Caco-2 (cell line): Measurements from ENCODE around the gene PI4K2A. TPM values are rescaled to one million over a fixed set of nuclear protein-coding genes. Genes with fewer than 3 reads are reported as not detected.

Source experiments
- BruUV-seq: library from RNA; stranded (reverse); fragments of 400-500 nt; replicated peaks from 2 replicates; lab custom pipeline; 2021; lab: Mats Ljungman, UMichigan
- CTCF ChIA-PET: fragments of 300-600 bp; sonication (Branson Sonifier 250); formaldehyde crosslinking; loops from one replicate; lab custom pipeline; 2022; ENCODE audit warnings: antibody characterized with exemption; lab: Charles Lee
- POLR2A ChIA-PET: fragments of 300-600 bp; sonication (Branson Sonifier 250); formaldehyde crosslinking; loops from one replicate; lab custom pipeline; 2022; ENCODE audit warnings: antibody characterized with exemption; lab: Charles Lee
- DNase-seq, 2 experiments: peaks; one replicate each; pipeline versions ENCODE4 v3.0.0 to v3.0.0-alpha.2; 2020 to 2022
- H3K27me3 ChIP-seq: replicated peaks from 2 replicates; pipeline ENCODE4 v1.6.0; 2011; ENCODE audit warnings: low read length; ENCODE audit not compliant: control insufficient read depth, insufficient read depth
- H3K36me3 ChIP-seq: 2 replicates; pipeline ENCODE4 v1.5.1; 2011; ENCODE audit warnings: low read length; ENCODE audit not compliant: control insufficient read depth, insufficient read depth
- H3K4me1 ChIP-seq: fragments of 250-450 bp; sonication (Bioruptor Pico); 2 replicates; pipeline ENCODE4 v1.5.1; 2020; ENCODE audit warnings: mild to moderate bottlenecking
- H3K4me3 ChIP-seq: 2 replicates; pipeline ENCODE4 v1.5.1; 2011; ENCODE audit warnings: low read depth, mild to moderate bottlenecking, control low read depth, low read length
- H3K9me3 ChIP-seq: fragments of 250-450 bp; sonication (Bioruptor Pico); 2 replicates; pipeline ENCODE4 v1.5.1; 2020; ENCODE audit warnings: mild to moderate bottlenecking, moderate library complexity
- H3K27ac Mint-ChIP-seq: one replicate; pipeline ENCODE4 v1.8.0; 2022; ENCODE audit warnings: mixed read lengths; ENCODE audit not compliant: unreplicated experiment
- H3K27me3 Mint-ChIP-seq: one replicate; pipeline ENCODE4 v1.8.0; 2022; ENCODE audit warnings: mixed read lengths; ENCODE audit not compliant: insufficient read depth, unreplicated experiment
- H3K36me3 Mint-ChIP-seq: one replicate; pipeline ENCODE4 v1.8.0; 2022; ENCODE audit warnings: mild to moderate bottlenecking, mixed read lengths; ENCODE audit not compliant: insufficient read depth, unreplicated experiment
- H3K4me1 Mint-ChIP-seq: one replicate; pipeline ENCODE4 v1.8.0; 2022; ENCODE audit warnings: low read depth, mixed read lengths; ENCODE audit not compliant: unreplicated experiment
- H3K4me3 Mint-ChIP-seq: one replicate; pipeline ENCODE4 v1.8.0; 2022; ENCODE audit warnings: mild to moderate bottlenecking, moderate library complexity, mixed read lengths; ENCODE audit not compliant: unreplicated experiment
- H3K9me3 Mint-ChIP-seq: one replicate; pipeline ENCODE4 v1.8.0; 2022; ENCODE audit warnings: mixed read lengths; ENCODE audit not compliant: unreplicated experiment
- CTCF ChIP-seq, 2 experiments: fragments of 200-600 bp in 1 of 2; IDR thresholded peaks; 1 replicate in 1 of 2; 2 replicates in 1 of 2; pipeline versions ENCODE4 v1.5.1 to v1.8.0; 2011 to 2022; ENCODE audit warnings: antibody characterized with exemption in 1 of 2, control low read depth in 1 of 2, inconsistent platforms in 1 of 2, low read depth in 1 of 2, low read length in 1 of 2, mild to moderate bottlenecking in 1 of 2, moderate library complexity in 1 of 2; ENCODE audit not compliant: insufficient read depth in 1 of 2, severe bottlenecking in 1 of 2, unreplicated experiment in 1 of 2
- intact Hi-C: fragments of 100-400 bp; cut with micrococcal nuclease; formaldehyde crosslinking; loops from one replicate; pipeline ENCODE4 v1.10.0; 2022; ENCODE audit not compliant: unreplicated experiment
- total RNA-seq: library from RNA; stranded (reverse); gene quantifications from 2 replicates; pipeline ENCODE4 v1.2.3, GENCODE V29; 2022

Gene PI4K2A
- total RNA-seq, 1 experiment from 2014 or later: 27.3 TPM

GRCh38 chr10:97659589-97659988 lies 19.1 kb downstream of the PI4K2A start:
- ChIA-PET POLR2A (no interaction called here), CTCF (no interaction called here)
- intact Hi-C loops: no loop called here
- H3K4me1 ChIP-seq: peaks cover 22% of the 10 kb centered on the region
- H3K36me3 ChIP-seq: no peaks in the 10 kb centered on the region; the same call in 1 of the 2 replicates
- no peaks in the 10 kb centered on the region for H3K9me3 ChIP-seq
- no peak for TF ChIP-seq CTCF (IDR thresholded peaks at IDR 0.05; ENCODE audit: insufficient read depth in 1 of 2, low read depth in 1 of 2, low read length in 1 of 2, severe bottlenecking in 1 of 2, unreplicated experiment in 1 of 2)
- Mint-ChIP-seq H3K4me3 (no peak overlapping the region), H3K27ac (no peak overlapping the region), H3K36me3 (peaks cover 75% of the 10 kb centered on the region), H3K9me3 (no peaks in the 10 kb centered on the region), H3K27me3 (no peaks in the 10 kb centered on the region), H3K4me1 (peaks cover 15% of the 10 kb centered on the region)
- BruUV-seq: no TSS peak
- no peak overlapping the region for H3K4me3 ChIP-seq
- H3K27me3 ChIP-seq: no peaks in the 10 kb centered on the region
- no peak for DNase-seq

- H3K4me3 ChIP-seq: no peak overlapping the region
- Mint-ChIP-seq H3K4me3 (peak overlapping the region; percentile 7), H3K9me3 (no peaks in the 10 kb centered on the region), H3K4me1 (peaks cover 20% of the 10 kb centered on the region), H3K27ac (peak overlapping the region; percentile 17), H3K27me3 (no peaks in the 10 kb centered on the region), H3K36me3 (peaks cover 70% of the 10 kb centered on the region)
- no TSS peak for BruUV-seq
- DNase-seq: peak; percentile 67 to 76
- peaks cover 46% of the 10 kb centered on the region for H3K4me1 ChIP-seq
- ChIA-PET POLR2A (interaction anchor here (0.5 to 1.3 kb wide), 6 partner anchors 15 to 50 kb away, joined by 3 to 18 read pairs (median 8); partner anchors contain the start of genes AVPI1, MARVELD1 and PI4K2A), CTCF (interaction anchor here (0.9 to 1.3 kb wide), 2 partner anchors 13 to 14 kb away, joined by 5 to 6 read pairs; no protein-coding TSS in a partner anchor)
- intact Hi-C loops: loop anchor here (1.0 kb wide), 3 partner anchors 15 to 24 kb away; partner anchors contain the start of genes AVPI1 and PI4K2A
- no peaks in the 10 kb centered on the region for H3K9me3 ChIP-seq
- H3K27me3 ChIP-seq: no peaks in the 10 kb centered on the region
- H3K36me3 ChIP-seq: no peaks in the 10 kb centered on the region
- TF ChIP-seq CTCF (IDR thresholded peaks at IDR 0.05; ENCODE audit: insufficient read depth in 1 of 2, low read depth in 1 of 2, low read length in 1 of 2, severe bottlenecking in 1 of 2, unreplicated experiment in 1 of 2): no peak
Measured at GRCh38 chr10:97664282-97664850, 23.9 kb downstream of the PI4K2A start.

GRCh38 chr10:97666992-97667391 lies 26.5 kb downstream of the PI4K2A start:
- no peak for TF ChIP-seq CTCF (IDR thresholded peaks at IDR 0.05; ENCODE audit: insufficient read depth in 1 of 2, low read depth in 1 of 2, low read length in 1 of 2, severe bottlenecking in 1 of 2, unreplicated experiment in 1 of 2)
- Mint-ChIP-seq H3K27ac (no peak overlapping the region), H3K27me3 (no peaks in the 10 kb centered on the region), H3K36me3 (peaks cover 79% of the 10 kb centered on the region), H3K4me3 (no peak overlapping the region), H3K9me3 (no peaks in the 10 kb centered on the region), H3K4me1 (peaks cover 20% of the 10 kb centered on the region)
- BruUV-seq: no TSS peak
- Histone ChIP-seq H3K9me3 (no peaks in the 10 kb centered on the region), H3K4me3 (no peak overlapping the region), H3K4me1 (peaks cover 48% of the 10 kb centered on the region), H3K36me3 (no peaks in the 10 kb centered on the region; the same call in 1 of the 2 replicates), H3K27me3 (no peaks in the 10 kb centered on the region)
- ChIA-PET CTCF (interaction anchor here (0.7 kb wide), 1 partner anchor 35 kb away, joined by 4 read pairs; no protein-coding TSS in a partner anchor), POLR2A (no interaction called here)
- intact Hi-C loops: no loop called here
- DNase-seq: no peak
